Heart left ventricle (tissue), 13 donors: Measurements from ENCODE around the gene CACNA1D.

Source experiments
- POLR2A ChIP-seq, 2 donors: fragments of 450-650 bp; IDR thresholded peaks; one replicate each; pipeline ENCODE4 v1.6.1; 2017; ENCODE audit warnings: antibody characterized with exemption in 2 of 2, mild to moderate bottlenecking in 2 of 2, moderate library complexity in 2 of 2
- TF ChIP-seq, protein P1 (sequence below), 12 donors: fragments of 200-600 bp; sonication (generic) in 4 of 12; IDR thresholded peaks; one replicate each; pipeline versions ENCODE4 v1.5.0 to v1.8.0; 2018 to 2022; ENCODE audit warnings: antibody characterized with exemption in 12 of 12, mild to moderate bottlenecking in 5 of 12
- donor health status: ischemic (EF 13 %, LVEDD 7.1; RV severe dilation, severe dysfunction).
- donor health status: DM: no; HTN: yes; CAD: no.
- donor health status: DM: no; HTN: no; CAD: no.
- donor health status: ischemic (EF 25% LVEDD 6.9; RV normal size, moderate dysfunction).
- donor health status: ischemic (EF 25% LVEDD 5.7; RV mildly dilated, moderate dysfunction).
- donor health status: ischemic (EF 35%, LVEDD 5.7; RV mildly dilated, moderate dysfunction).
- donor health status: nonischemic (EF 11% LVEDD 7.7; RV severe dilation, severe dysfunction).
- donor health status: DM: yes; HTN: yes; CAD: no.
- donor health status: PGD.
- donor health status: ischemic (EF 29% LVEDD 5.4; RV normal size, mild dysfunction).
- donor health status: nonischemic (EF 23%, LVEDD 6.1; RV moderate dilation, normal function).

GRCh38 chr3:53846134-53846850 lies 351.9 kb downstream of the CACNA1D start, which contains the start of the genes CHDH and IL17RB:
- TF ChIP-seq POLR2A (IDR thresholded peaks at IDR 0.05), result no peak
- TF ChIP-seq, protein P1, sequence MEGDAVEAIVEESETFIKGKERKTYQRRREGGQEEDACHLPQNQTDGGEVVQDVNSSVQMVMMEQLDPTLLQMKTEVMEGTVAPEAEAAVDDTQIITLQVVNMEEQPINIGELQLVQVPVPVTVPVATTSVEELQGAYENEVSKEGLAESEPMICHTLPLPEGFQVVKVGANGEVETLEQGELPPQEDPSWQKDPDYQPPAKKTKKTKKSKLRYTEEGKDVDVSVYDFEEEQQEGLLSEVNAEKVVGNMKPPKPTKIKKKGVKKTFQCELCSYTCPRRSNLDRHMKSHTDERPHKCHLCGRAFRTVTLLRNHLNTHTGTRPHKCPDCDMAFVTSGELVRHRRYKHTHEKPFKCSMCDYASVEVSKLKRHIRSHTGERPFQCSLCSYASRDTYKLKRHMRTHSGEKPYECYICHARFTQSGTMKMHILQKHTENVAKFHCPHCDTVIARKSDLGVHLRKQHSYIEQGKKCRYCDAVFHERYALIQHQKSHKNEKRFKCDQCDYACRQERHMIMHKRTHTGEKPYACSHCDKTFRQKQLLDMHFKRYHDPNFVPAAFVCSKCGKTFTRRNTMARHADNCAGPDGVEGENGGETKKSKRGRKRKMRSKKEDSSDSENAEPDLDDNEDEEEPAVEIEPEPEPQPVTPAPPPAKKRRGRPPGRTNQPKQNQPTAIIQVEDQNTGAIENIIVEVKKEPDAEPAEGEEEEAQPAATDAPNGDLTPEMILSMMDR (IDR thresholded peaks at IDR 0.05), result no peak
